Activated T-cell treated with anti-CD3 and anti-CD28 coated beads, Interleukin-2, amount 50 U/mL, for 1 hour (primary cell): Measurements from ENCODE around the gene CADM2.
"Not testable (repeated sequence)": the region's sequence is repeated elsewhere in the genome, so short reads cannot be mapped to it uniquely, and the experiment has no call there.

Experiments used
- DNase-seq: peaks from one replicate; pipeline ENCODE4 v3.0.0-alpha.2; 2020

The CADM2 gene

DNA sequence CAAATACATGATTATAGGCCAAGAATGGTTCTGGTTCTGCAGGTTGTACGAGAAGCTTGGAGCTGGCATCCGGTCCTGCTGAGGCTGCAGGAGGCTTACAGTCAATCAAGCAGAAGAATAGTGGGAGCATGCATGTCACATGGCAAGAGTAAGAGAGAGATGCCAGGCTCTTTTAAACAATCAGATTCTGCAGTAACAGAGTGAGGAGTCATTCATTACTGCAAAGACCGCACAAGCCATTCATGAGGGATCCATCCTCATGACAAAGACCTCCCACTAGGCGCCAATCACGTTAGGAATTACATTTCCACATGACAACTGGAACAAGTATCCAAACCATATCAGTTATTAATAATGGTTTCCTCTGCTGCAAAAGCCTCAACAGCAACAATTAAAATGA, 536.8 kb downstream of the CADM2 start:
- DNase-seq, result no peak

DNA sequence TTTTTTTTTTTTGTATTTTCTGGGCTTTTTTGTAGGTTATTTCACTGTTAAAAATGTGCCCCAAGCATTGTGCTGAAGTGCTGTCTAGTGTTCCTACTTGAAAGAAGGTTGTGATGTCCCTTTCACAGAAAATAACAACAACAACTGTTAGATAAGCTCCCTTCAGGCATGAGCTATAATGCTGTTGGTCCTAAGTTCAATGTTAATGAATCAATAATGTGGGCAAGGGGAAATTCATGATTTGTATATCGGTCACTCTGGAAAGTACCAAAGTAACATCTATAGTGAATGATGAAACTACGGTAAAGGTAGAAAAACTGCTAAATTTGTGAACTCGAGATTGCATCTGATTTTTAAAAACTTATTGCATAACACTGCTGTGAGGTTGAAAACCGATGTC, 539.4 kb downstream of the CADM2 start:
- DNase-seq, result no peak

DNA sequence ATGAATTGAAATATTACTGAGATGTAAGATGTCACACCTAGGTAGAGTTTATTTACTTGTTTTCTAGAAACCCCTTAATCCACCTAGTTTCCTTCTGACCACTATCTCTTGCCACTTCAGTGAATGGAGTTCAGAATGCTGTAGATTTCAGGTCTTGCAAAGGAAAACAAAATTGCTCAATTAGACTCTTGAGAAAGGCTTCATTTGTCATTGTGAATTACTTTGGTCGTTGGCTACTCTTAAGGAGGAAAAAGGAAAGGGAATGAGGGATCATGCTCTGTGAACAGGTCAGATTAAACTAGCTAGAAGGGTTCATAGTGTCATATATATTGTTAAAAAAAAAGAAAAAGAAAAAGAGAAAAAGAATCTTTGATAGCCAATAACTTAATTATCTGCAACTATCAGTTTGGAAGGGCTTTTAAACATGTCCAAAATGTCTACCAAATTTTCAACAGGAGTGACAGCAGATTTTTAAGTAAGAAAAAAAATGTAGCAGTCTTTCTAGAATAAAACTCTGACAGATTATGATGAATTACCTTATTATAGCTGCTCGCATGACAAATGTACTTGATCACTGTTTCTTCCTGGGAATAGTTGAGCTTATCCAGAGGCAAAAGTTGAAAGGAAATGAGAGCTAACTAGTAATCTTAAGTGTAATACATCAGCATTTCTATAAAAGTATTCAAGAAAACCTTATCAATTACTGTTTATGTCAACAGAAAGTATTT, 543.5 kb downstream of the CADM2 start:
- no peak for DNase-seq

DNA sequence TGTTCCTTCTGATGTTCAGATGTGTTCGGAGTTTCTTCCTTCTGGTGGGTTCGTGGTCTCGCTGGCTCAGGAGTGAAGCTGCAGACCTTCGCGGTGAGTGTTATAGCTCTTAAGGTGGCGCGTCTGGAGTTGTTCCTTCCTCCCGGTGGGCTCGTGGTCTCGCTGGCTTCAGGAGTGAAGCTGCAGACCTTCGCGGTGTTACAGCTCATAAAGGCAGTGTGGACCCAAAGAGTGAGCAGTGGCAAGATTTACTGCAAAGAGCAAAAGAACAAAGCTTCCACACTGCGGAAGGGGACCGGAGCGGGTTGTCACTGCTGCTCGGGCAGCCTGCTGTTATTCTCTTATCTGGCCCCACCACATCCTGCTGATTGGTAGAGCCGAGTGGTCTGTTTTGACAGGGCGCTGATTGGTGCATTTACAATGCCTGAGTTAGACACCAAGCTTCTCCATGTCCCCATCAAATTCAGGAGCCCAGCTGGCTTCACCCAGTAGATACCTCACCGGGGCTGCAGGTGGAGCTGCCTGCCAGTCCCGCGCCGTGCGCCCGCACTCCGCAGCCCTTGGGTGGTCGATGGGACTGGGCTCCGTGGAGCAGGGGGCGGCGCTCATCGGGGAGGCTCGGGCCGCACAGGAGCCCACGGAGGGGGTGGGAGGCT, 545.5 kb downstream of the CADM2 start:
- DNase-seq, result peak; percentile 16

DNA sequence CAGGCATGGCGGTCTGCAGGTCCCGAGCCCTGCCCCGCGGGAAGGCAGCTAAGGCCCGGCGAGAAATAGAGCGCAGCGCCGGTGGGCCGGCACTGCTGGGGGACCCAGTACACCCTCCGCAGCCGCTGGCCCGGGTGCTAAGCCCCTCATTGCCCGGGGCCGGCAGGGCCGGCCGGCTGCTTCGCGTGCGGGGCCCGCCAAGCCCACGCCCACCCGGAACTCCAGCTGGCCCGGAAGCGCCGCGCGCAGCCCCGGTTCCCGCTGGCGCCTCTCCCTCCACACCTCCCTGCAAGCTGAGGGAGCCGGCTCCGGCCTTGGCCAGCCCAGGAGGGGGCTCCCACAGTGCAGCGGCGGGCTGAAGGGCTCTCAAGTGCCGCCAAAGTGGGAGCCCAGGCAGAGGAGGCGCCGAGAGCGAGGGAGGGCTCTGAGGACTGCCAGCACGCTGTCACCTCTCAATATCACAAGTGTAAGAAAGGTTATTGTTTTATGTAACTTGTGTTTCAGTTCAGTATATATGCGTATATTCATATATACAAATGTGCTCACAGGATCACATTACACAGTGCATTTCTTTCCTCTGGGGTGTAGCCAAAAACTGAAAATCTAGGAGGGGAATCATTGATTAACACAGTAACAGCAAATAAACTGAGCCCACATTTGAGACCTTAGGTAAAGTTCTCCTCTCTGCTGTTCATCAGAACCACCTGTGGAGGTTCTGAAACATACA, 546.2 kb downstream of the CADM2 start:
- DNase-seq, result peak; percentile 14

DNA sequence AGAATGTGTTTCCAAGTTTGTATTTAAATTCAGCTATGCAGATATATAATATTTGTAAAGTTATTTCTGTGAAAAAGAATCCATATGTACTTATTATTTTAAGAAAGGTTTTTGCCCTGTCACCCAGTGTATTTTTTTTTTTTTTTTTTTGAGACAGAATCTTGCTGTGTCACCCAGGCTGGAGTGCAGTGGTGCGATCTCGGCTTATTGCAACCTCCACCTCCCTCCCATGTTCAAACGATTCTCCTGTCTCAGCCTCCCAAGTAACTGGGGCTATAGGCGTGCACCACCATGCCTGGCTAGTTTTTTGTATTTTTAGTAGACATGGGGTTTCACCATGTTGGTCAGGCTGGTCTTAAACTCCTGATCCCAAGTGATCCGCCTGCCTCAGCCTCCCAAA, 548.3 kb downstream of the CADM2 start:
- not testable (repeated sequence) for DNase-seq

DNA sequence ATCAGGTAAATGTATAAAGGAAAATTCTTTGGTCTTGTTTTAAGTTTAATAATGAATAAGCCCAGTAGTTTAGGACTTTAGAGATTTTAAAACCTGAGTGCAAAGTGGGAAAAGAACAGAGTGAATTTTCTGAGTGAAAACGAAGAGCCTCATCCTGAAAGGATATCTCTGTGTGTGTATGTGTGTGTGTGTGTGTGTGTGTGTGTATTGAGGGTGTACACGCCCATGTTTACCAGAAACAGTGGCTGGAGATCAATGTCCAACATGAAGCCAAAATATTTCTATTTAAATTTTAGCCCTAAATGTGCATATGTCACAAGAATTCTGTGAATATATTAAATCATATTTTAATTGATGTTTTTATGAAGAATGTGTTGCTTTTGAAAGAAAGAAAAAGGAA, 549.9 kb downstream of the CADM2 start:
- no peak for DNase-seq

DNA sequence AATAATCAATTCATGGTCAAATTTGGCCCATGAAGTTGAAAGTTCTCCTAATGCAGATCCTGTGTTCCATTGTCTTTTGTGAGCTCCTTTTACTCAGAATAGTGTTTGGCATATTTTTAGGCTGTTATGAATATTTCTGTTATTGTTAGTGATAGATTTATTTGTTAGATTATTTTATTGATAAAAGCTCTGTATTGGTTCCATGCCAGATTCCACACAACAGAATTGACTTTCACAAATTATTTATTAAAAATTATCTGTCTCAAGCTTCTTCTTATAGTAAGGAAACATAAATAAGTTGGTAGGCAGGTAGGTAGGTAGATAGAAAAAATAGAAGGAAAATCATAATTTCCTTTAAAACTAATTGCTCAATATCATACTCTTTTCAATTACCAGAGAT, 557.4 kb downstream of the CADM2 start:
- no peak for DNase-seq

DNA sequence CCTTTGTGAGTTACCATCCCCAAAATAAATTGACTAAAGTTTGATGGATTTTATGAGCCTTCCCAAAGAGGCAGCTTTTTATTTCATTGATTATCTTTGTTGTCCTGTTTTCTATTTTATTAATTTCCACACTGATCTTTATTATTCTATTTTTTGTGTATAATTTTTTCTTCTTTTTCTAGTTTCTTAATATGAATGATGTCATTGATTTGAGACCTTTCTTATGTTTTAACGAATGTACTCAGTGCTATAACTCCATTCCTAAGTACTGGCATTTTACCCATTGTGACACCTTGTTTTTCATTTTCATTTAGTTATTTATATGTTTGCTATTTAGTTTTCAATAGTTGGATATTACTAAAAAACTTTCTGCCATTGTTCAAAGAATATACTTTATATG, 565.3 kb downstream of the CADM2 start:
- DNase-seq, result no peak

DNA sequence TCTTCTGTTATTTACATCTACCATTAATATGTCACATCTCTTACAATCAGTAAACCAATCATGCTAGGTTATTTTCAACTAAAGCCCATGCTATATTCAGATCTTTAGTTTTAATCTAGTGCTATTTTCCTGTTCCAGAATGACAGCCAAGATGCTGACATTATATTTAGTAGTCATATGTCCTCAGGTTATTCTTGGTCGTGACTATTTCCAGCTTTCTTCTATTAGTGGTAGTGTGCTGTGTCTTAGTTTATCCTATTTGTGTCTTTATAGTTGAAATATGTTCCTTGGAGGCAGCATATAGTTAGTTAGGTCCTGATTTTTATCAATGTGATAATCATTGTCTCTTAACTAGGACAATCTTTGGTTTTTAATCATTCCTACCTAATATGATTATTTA, 566.5 kb downstream of the CADM2 start:
- no peak for DNase-seq

DNA sequence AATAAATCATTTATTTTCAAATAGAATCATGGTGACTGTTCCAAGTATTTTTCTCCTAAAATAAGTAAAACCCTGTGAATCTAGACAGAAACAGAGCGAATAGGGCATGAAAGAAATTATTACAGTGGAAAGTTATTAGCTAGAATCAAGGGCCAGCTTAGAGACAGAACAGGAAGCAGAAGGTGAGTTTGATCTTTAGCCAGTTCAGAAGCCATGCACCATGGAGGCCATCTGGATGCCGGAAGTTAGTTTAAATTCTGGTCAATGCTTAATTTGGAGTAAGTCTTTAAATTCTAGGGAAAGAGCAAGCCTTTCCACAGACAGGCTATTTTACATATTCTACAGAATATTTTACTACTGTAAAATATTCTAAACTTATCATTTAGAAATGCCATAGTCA, 574.8 kb downstream of the CADM2 start:
- DNase-seq, result no peak

DNA sequence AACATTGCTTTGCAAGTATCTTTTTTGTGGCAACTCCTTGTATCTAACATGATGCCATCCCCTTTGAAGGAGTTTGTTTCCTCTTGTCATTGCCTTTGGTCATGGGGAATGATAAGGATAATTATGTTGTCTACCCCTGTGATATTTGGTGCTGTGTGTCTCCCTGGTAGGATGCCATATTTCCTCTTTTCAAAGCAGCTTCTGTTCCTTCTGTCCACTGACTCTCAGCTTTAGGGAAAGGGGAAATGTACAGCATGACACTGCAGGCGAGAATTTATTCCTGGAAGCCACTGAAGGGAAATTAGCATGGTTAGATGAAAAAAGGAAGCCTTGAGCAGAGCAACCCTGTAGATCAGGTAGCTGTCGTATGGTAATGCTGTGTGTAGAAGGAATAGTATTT, 576.7 kb downstream of the CADM2 start:
- DNase-seq, result no peak

DNA sequence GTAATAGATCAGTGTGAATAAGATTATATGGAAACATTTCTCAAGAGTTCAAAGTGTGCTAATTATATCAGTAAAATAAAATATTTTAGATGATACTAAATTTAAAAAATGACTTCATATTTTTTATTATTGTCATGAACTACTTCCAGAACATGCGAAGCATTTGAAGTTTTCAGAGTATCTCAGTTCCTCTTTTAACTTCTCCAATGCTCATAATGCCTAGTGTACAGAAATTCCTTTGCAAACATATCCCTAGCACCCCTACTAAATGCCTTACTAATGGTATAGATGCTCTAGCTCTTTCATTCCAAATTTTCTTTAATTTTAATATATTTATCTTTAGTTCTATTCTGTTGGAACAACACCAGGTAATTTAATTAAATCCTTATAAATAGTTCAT, 580.4 kb downstream of the CADM2 start:
- no peak for DNase-seq

DNA sequence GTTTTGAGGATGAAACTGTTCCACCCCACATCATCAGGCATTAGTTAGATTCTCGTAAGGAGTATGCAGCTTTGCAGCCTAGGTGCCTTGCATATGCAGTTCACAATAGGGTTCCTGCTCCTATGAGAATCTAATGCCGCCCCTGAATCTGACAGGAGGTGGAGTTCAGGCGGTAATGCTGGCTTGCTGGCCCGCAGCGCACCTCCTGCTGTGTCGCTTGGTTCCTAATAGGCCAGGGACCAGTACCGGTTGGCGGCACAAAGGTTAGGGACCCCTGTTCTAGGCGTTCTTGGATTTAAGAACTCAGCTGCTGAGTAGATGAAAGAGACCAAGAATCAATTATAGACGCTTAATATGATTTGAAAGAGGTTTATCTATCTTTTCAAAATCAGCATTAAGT, 595.4 kb downstream of the CADM2 start:
- DNase-seq, result no peak

DNA sequence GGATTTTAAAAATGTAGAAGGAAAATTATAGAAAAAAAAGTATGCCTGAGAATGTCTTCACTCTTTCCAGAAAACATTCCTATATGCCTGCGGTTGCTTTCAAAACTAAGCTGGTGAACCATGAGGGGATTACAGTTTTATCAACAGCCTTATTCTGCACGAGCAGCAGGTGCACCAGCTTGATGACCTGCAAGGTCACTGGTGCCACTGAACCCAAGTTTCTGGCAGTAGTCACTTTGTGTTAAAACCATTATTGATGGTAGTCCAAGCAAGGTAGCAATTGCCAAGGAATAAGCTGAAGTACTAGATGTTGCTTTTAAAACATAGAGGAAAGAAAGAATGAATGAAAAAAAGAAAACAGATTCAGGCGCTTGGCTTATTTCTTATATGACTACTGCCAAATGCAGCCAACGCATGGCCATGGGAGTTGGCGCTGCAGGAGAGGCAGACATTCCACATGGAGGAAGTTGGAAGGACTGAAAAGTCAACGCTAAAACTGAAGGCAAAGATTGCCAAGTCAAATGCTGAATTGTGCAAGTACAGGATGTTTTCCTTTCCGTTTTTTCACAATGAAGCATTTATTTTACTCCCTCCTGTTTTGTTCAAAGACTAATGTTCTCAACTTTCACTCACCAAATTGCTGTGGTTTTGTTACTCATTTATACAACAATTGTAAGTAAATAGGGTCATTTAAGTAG, 601.4 kb downstream of the CADM2 start:
- no peak for DNase-seq

DNA sequence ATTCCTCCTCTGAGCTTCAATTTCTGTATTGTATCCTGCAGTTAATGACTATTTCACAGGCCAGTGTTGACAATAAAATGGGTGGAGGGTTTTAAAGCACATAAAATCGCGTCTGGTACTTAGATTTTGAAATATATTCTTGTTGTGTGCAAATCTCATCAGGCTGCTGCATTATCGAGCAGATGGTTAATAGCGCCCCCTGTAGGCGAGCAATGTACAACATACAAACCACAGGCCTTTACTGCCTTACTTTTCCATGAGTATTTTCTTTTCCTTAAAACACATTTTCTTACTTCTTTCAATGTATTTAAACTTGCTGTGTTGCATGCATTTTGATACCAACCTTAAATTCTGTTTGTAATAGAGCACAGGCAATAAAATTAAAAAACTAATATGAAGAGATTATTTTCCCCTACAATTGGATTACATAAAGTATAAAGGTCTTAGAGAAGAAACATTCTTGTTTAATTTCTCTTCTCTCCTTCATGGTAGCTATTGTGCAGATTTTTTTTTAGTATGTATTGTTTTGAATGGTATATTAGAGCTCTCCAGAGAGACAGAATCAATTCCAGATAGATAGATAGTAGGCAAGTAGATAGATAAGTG, 608.4 kb downstream of the CADM2 start:
- no peak for DNase-seq

DNA sequence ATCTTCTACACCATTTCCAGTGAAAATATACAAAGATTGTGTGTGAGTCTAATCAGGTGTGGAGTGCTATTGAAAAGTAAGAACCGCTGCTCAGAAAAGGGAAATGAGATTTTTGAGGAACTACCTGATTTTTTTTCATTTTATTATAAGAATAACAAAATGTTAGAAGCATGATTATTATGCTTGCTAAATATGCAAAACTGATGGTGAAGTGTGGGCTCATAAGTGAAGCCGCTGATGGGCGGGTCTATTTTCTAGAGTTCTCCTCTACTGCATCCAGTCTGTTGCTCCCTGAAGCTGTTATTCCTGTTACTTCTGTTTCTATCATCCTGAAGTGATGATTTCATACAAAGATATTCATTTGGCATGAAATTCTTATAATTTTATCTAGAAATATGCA, 612.0 kb downstream of the CADM2 start:
- DNase-seq, result no peak

DNA sequence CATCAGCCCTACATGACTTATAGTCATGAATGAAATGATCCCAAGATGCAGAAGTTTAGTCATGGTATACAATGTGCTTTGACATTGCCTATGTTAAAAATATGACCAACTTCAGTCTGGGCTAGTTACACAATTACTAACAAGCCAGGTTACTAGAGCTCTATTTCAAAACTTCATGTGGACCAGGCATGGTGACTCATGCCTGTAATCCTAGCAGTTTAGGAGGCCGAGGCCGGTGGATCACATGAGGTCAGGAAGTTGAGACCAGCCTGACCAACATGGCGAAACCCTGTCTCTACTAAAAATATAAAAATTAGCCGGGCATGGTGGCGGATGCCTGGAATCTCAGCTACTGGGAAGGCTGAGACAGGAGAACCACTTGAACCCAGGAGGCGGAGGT, 613.0 kb downstream of the CADM2 start:
- DNase-seq, result no peak

DNA sequence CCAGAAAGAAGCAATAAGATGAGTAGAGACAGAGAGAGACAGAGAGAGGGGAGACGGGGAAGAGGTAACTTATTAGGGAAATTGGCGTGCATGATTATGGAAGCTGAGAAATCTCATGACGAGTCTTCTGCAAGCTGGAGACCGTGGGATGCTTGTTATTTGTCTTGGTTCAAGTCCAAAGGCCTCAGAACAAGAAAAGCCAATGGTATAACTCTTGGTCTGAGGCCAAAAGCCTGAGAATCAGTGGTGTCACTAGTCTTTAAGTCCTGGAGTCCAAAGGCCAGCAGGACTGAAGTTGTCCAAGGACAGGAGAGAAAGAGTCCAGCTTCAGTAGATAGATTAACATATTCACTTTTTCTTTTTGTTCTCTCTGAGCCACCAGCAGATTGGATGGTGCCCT, 613.6 kb downstream of the CADM2 start:
- DNase-seq, result no peak

DNA sequence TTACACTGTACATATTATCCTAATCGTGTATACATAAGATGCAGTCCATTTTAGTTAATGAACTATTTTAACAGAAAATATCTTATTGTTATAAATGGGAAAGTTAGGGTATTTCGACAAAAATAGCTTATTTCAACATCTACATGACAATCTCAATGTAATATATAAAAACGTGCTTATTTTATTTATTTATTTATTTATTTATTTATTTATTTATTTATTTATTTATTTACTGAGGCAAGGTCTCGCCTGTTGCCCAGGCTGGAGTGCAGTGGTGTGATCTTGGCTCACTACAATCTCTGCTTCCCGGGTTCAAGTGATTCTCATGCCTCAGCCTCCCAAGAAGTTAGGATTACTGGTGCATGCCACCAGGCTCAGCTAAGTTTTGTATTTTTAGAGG, 614.2 kb downstream of the CADM2 start:
- DNase-seq, result no peak

DNA sequence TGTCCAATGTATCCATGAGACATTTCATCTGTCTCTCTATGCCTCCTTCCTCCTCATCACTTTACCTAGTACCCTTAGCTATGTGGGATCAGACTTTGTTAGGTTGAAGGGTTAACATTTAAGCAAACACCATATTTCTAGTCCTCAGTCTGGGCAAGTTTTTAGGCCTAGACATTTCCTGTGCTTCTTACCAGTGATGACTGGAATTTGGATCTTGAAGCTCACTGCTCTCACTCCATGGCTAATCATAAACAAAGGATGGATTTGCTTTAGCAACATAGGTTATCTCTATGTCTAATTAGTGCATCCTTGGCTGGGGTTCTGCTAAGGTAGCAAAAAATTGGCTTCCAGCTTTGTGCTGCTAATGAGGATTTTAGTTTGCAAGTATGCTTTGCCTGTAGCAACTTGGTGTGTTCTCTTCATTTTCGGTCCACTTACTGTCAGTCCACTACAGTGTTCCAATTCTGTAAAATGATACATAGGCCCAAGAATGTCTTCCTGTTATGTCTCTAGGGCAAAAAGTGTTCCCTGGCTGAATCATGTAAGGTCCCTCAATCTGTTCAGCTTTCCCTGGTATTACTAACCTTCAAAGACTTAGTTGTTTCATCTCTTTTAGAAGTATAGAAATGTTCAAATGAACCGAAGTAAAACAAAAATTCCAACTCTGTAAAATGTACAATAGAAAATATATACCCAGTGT, 615.4 kb downstream of the CADM2 start:
- no peak for DNase-seq

DNA sequence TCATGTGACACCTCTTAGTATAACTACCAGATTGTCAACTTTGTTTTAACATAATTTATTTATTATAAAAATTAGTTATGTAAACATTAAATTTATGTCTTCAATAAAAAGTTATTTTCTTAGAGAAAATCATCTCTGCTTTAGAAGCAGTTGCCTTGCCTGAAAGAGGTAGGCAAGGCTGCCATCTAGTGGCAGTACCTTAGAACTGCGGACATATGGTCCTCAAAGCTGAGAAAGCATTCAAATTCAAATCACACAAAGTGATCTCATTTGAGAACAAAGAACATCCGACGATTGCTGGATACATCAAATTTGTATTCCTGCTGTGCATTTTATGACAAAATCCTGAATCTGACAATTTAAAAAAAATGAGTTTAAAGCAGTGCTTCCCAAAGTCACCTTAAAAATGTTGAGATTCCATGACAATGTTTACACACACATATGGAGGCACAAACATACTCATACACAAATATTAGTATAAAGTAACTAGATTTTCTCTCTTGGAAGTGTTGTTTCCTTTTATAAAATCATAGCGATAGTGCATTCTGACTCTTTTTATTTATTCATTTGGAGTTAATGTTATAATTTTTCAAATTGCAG, 617.4 kb downstream of the CADM2 start:
- no peak for DNase-seq
